ENCODE measurements around the gene TCTN2. TPM values are rescaled to one million over a fixed set of nuclear protein-coding genes. Genes with fewer than 3 reads are reported as not detected.

TCTN2 gene
- total and polyA plus RNA-seq, 2 of the 4 experiments (the other 2 are of a cell fraction), result 8.4 to 13.6 TPM

GRCh38 chr12:123743002-123743401 is 72.1 kb downstream of the TCTN2 start:
- no peaks in the 10 kb centered on the region for H3K27me3 ChIP-seq (ENCODE audit: control insufficient read depth, insufficient read depth, low read length)
- BruUV-seq (replicated peaks), result no TSS peak
- H3K18ac ChIP-seq (ENCODE audit: low read depth, low read length), result no peak overlapping the region
- no peaks in the 10 kb centered on the region; the same call in 1 of the 2 replicates for H4K20me1 ChIP-seq (ENCODE audit: insufficient read depth, low read length)
- ChIA-PET POLR2A (ENCODE audit: unreplicated experiment) (no interaction called here), CTCF (no interaction called here)
- no peak overlapping the region for H3K27ac ChIP-seq (ENCODE audit: insufficient read depth, low read length)
- no peak overlapping the region for H4K91ac ChIP-seq (ENCODE audit: insufficient read depth, low read depth, low read length)
- H3K56ac ChIP-seq (ENCODE audit: extremely low read depth, insufficient read depth, low read length), result no peak overlapping the region
- H2BK20ac ChIP-seq (ENCODE audit: low read depth, low read length), result no peak overlapping the region
- no peak overlapping the region for H3K9ac ChIP-seq (ENCODE audit: low read depth, low read length)
- no peak overlapping the region for H4K8ac ChIP-seq (ENCODE audit: low read depth in 2 of 2, low read length in 2 of 2)
- H3K4me3 ChIP-seq (ENCODE audit: insufficient read depth, low read depth, low read length), result no peak overlapping the region
- no peaks in the 10 kb centered on the region for H3K9me1 ChIP-seq (ENCODE audit: insufficient read depth, low read length)
- ATAC-seq (ENCODE audit: low read depth), result no peak
- peaks cover 36% of the 10 kb centered on the region for H3K36me3 ChIP-seq (ENCODE audit: control insufficient read depth, insufficient read depth, low read length)
- no peak overlapping the region for H2AFZ ChIP-seq (replicated peaks; ENCODE audit: low read length, poor library complexity)
- no peak overlapping the region for H4K5ac ChIP-seq (ENCODE audit: low read depth, low read length)
- WGBS, 2 experiments (ENCODE audit: extremely low coverage in 2 of 2, insufficient read length in 1 of 2), result no CpG with 5 or more reads among the region's 10 CpGs
- no peak for DNase-seq
- no peak overlapping the region for H3K4me2 ChIP-seq (ENCODE audit: low read depth, low read length)
- no peaks in the 10 kb centered on the region for H3K9me3 ChIP-seq (ENCODE audit: control insufficient read depth, insufficient read depth, low read length)
- intact Hi-C loops (cut with micrococcal nuclease), result no loop called here
- no peak overlapping the region for H2AK9ac ChIP-seq (replicated peaks; ENCODE audit: low read depth, low read length, poor library complexity)
- no peak overlapping the region for H2BK5ac ChIP-seq (ENCODE audit: low read depth, low read length, poor library complexity, severe bottlenecking)
- 0 out of 2 replicates have a peak, but pooled peaks cover 1% of the 10 kb centered on the region for H3K4me1 ChIP-seq (ENCODE audit: control insufficient read depth, insufficient read depth, low read length)
- no peak overlapping the region for H2BK15ac ChIP-seq (ENCODE audit: low read depth, low read length)
- no peak overlapping the region for H3K23ac ChIP-seq (ENCODE audit: low read depth, low read length)
- H3K79me1 ChIP-seq (ENCODE audit: low read depth in 1 of 2, low read length in 2 of 2), result no peaks in the 10 kb centered on the region; a peak in 3 of 4 replicates
- H3K4ac ChIP-seq (ENCODE audit: low read depth, low read length), result no peak overlapping the region
- dilution Hi-C loops (cut with HindIII; ENCODE audit: low sequenced_read_pairs, unreplicated experiment), result no loop called here
- TF ChIP-seq FOS (IDR thresholded peaks at IDR 0.05; ENCODE audit: low read depth, low read length), result no peak
- TF ChIP-seq RFX5 (IDR thresholded peaks at IDR 0.05; ENCODE audit: low read depth, low read length), result no peak
- TF ChIP-seq, protein P1, sequence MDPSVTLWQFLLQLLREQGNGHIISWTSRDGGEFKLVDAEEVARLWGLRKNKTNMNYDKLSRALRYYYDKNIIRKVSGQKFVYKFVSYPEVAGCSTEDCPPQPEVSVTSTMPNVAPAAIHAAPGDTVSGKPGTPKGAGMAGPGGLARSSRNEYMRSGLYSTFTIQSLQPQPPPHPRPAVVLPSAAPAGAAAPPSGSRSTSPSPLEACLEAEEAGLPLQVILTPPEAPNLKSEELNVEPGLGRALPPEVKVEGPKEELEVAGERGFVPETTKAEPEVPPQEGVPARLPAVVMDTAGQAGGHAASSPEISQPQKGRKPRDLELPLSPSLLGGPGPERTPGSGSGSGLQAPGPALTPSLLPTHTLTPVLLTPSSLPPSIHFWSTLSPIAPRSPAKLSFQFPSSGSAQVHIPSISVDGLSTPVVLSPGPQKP (IDR thresholded peaks at IDR 0.05; ENCODE audit: borderline replicate concordance, low read depth, low read length), result no peak
- no peak for TF ChIP-seq MAFK (IDR thresholded peaks at IDR 0.05; ENCODE audit: low read depth, low read length)
- TF ChIP-seq NFE2L2 (IDR thresholded peaks at IDR 0.05; ENCODE audit: low read depth, low read length), result no peak
- TF ChIP-seq, protein P2, sequence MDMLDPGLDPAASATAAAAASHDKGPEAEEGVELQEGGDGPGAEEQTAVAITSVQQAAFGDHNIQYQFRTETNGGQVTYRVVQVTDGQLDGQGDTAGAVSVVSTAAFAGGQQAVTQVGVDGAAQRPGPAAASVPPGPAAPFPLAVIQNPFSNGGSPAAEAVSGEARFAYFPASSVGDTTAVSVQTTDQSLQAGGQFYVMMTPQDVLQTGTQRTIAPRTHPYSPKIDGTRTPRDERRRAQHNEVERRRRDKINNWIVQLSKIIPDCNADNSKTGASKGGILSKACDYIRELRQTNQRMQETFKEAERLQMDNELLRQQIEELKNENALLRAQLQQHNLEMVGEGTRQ (IDR thresholded peaks at IDR 0.05; ENCODE audit: low read depth, low read length), result no peak
- TF ChIP-seq CTCF (conservative IDR thresholded peaks at IDR 0.05; ENCODE audit: low read depth, low read length), result no peak
- no peak for TF ChIP-seq SMC3 (IDR thresholded peaks at IDR 0.05; ENCODE audit: low read depth, low read length)
- TF ChIP-seq MAZ (IDR thresholded peaks at IDR 0.05; ENCODE audit: borderline replicate concordance, low read depth, low read length), result no peak
- no peak for TF ChIP-seq BHLHE40 (IDR thresholded peaks at IDR 0.05; ENCODE audit: low read depth, low read length)
- no peak for TF ChIP-seq POLR2A (IDR thresholded peaks at IDR 0.05; ENCODE audit: low read depth, low read length)
- no peak for TF ChIP-seq CHD1 (IDR thresholded peaks at IDR 0.05; ENCODE audit: low read depth, low read length)
- TF ChIP-seq RCOR1 (IDR thresholded peaks at IDR 0.05; ENCODE audit: insufficient replicate concordance, low read length), result no peak
- H2BK120ac ChIP-seq (ENCODE audit: low read depth, low read length), result no peak overlapping the region
- in situ Hi-C loops (cut with MboI; ENCODE audit: low sequenced_read_pairs), result no loop called here
- H2AK5ac ChIP-seq (ENCODE audit: low read depth, low read length), result no peak overlapping the region
- no peak overlapping the region for H3K14ac ChIP-seq (replicated peaks; ENCODE audit: low read depth, low read length)

Measured in IMR-90 (cell line).